Thymus (tissue), 11 donors: ENCODE measurements around the gene SHC1. TPM values are rescaled to one million over a fixed set of nuclear protein-coding genes. Genes with fewer than 3 reads are reported as not detected.
"Not testable (repeated sequence)": the region's sequence is repeated elsewhere in the genome, so short reads cannot be mapped to it uniquely, and the experiment has no call there.

ENCODE experiments used
- DNase-seq, 9 donors: peaks; one replicate each; pipeline ENCODE4 v3.0.0-alpha.2; 2013; ENCODE audit warnings: low spot score in 9 of 9, low read depth in 6 of 9, missing footprints in 1 of 9
- H3K27ac ChIP-seq, 2 donors: one replicate each; pipeline ENCODE4 v1.5.1; 2013; ENCODE audit warnings: control low read depth in 1 of 2, low read depth in 1 of 2, low read length in 1 of 2, mild to moderate bottlenecking in 1 of 2, moderate library complexity in 1 of 2
- H3K27me3 ChIP-seq, 2 donors: one replicate each; pipeline ENCODE4 v1.5.1; 2013; ENCODE audit warnings: low read length in 1 of 2; ENCODE audit not compliant: control insufficient read depth in 2 of 2, insufficient read depth in 1 of 2
- H3K36me3 ChIP-seq, 2 donors: one replicate each; pipeline ENCODE4 v1.5.1; 2013; ENCODE audit warnings: low read length in 1 of 2, mild to moderate bottlenecking in 1 of 2, moderate library complexity in 1 of 2; ENCODE audit not compliant: control insufficient read depth in 2 of 2, insufficient read depth in 2 of 2
- H3K4me1 ChIP-seq, 2 donors: one replicate each; pipeline ENCODE4 v1.5.1; 2013; ENCODE audit warnings: low read length in 2 of 2; ENCODE audit not compliant: control insufficient read depth in 2 of 2, insufficient read depth in 2 of 2
- H3K4me3 ChIP-seq, 2 donors: one replicate each; pipeline ENCODE4 v1.5.1; 2013; ENCODE audit warnings: low read length in 2 of 2, control low read depth in 1 of 2, mild to moderate bottlenecking in 1 of 2
- H3K9me3 ChIP-seq, 2 donors: one replicate each; pipeline ENCODE4 v1.5.1; 2013; ENCODE audit warnings: low read length in 1 of 2, mild to moderate bottlenecking in 1 of 2; ENCODE audit not compliant: control insufficient read depth in 2 of 2, insufficient read depth in 1 of 2
- WGBS: extraction: QIAGEN DNeasy Blood & Tissue Kit; methylation state at CpG from one replicate; pipeline ENCODE4 v1.1.7; 2013; 5-methylcytosine and 5-hydroxymethylcytosine counted together
- polyA plus RNA-seq: library from polyadenylated mRNA; stranded (reverse); fragments of 200-250 nt; gene quantifications from one replicate; pipeline ENCODE4 v1.2.3, GENCODE V29; 2013
- total RNA-seq: library from RNA; stranded (reverse); fragments of 120-200 nt; gene quantifications from one replicate; pipeline ENCODE4 v1.2.4, GENCODE V29; 2013
- donor health status: healthy.

Gene SHC1
- total and polyA plus RNA-seq, 2 donors = 30.5 to 66.7 TPM

- no peak for DNase-seq
- WGBS = 2% methylated on average over 50 of the region's 50 CpGs
- H3K27ac ChIP-seq = peak overlapping the region; percentile 60 to 61
- peaks cover 0 to 19% of the 10 kb centered on the region in 2 donors for H3K9me3 ChIP-seq
- H3K4me1 ChIP-seq = peaks cover 3 to 74% of the 10 kb centered on the region in 2 donors
- peaks cover 65 to 94% of the 10 kb centered on the region in 2 donors for H3K27me3 ChIP-seq
- peak overlapping the region; percentile 26 to 48 for H3K4me3 ChIP-seq
- no peaks in the 10 kb centered on the region for H3K36me3 ChIP-seq
These were observed 29.2 kb upstream of the SHC1 start for GRCh38 chr1:154999571-155000410.

DNA sequence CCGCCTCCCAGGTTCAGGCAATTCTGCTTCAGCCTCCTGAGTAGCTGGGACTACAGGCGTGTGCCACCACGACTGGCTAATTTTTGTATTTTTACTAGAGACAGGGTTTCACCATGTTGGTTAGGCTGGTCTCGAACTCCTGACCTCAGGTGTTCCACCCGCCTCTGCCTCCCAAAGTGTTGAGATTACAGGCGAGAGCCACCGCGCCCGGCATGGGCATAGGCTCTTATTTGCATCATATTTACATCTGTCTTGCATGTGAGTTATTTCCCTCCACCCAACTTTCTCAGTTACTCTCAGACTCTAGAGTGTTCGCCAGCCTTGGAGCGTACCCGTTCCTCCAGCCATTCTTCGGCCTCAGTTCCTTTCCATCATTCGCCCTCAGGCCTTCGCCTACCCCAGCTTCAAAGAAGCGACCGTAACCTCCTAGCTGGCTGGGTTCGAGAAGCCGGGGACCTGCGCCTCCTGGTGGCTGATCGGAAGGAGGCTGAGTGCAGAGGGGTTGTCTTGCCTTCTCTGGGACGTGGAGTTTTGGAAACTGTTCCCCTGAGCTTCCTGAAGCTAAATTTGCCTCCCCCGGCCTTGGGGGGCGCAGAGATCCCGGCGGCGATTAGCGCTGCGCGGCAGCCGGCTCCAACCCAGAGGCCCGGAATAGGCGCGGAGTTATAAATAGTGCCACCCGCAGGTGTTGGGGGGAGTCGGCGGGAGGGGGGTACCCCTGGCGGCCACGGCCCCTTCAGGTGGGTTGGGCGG, 28.4 kb upstream of the SHC1 start:
- no peaks in the 10 kb centered on the region for H3K36me3 ChIP-seq
- peak overlapping the region; percentile 10 to 27 for H3K4me3 ChIP-seq
- peak overlapping the region in 1 of 2 donors; percentile 1 for H3K27ac ChIP-seq
- H3K27me3 ChIP-seq = peaks cover 61 to 94% of the 10 kb centered on the region in 2 donors
- peaks cover 3 to 66% of the 10 kb centered on the region in 2 donors for H3K4me1 ChIP-seq
- peak in 4 of 9 donors; percentile 74 to 89 (median 80) for DNase-seq
- 10% methylated on average over 40 of the region's 40 CpGs for WGBS
- peaks cover 0 to 19% of the 10 kb centered on the region in 2 donors for H3K9me3 ChIP-seq

DNA sequence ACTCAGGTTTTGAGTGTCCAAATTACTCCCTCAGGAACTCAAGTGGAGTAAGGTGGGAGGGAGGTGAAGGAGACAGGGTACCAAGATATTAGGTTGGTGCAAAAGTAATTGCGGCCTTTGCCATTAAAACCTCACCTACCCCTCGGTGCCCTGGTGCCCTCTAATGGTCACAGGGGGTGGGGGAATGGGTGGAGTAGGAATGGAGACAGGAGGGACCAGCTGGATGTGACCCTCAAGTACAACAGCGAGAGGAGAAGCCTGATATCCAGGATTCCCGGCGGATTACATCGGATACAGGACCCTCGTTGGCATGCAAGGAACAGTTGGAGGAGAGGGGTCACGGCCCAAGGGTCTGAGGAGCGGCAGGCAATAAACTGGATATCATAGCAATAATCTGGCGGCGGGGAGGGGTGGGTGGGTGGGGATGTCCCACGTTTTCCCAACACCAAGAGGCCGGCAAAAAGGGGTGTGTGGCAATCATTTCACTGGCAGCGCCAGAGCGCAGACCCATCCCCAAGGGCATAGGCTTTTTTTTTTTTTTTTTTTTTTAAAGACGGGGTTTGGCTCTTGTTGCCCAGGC, 27.7 kb upstream of the SHC1 start:
- no peak overlapping the region for H3K4me3 ChIP-seq
- no peak overlapping the region for H3K27ac ChIP-seq
- no peak for DNase-seq
- peaks cover 55 to 94% of the 10 kb centered on the region in 2 donors for H3K27me3 ChIP-seq
- 85% methylated on average over 16 of the region's 16 CpGs for WGBS
- H3K9me3 ChIP-seq = peaks cover 0 to 19% of the 10 kb centered on the region in 2 donors
- H3K36me3 ChIP-seq = no peaks in the 10 kb centered on the region
- H3K4me1 ChIP-seq = peaks cover 3 to 59% of the 10 kb centered on the region in 2 donors

DNA sequence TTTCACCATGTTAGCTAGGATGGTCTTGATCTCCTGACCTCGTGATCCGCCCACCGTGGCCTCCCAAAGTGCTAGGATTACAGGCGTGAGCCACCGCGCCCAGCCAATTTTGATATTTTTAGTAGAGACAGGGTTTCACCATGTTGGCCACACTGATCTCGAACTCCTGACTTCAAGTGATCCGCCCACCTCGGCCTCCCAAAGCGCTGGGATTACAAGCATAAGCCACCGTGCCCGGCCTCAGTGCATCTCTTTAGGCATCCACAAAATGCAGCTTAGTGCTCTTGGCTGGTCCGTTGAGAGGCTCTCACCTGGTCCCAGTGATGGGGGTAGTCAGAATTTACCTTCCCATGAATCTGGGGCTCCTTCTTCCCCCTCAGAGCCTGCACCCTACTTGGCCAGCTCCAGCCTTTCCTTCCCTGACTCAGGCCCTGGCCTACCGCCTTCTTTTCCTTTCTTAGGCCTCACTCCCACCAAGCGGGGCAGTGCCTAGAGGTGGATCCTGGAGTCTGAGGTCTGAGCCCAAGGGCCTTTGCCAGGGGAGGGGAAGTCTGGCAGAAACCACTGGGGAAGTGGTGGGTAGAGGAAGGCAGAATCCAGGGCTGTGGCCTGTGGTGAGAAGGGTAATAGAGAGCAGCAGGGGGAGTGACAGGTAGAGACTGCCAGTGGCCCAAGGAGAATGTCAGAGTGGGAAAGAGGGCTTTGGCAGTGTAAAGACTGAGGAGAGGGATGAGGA, 26.6 kb upstream of the SHC1 start:
- H3K4me1 ChIP-seq = peaks cover 3 to 51% of the 10 kb centered on the region in 2 donors
- no peak overlapping the region for H3K4me3 ChIP-seq
- H3K9me3 ChIP-seq = peaks cover 0 to 18% of the 10 kb centered on the region in 2 donors
- H3K27me3 ChIP-seq = peaks cover 48 to 84% of the 10 kb centered on the region in 2 donors
- no peak overlapping the region for H3K27ac ChIP-seq
- no peaks in the 10 kb centered on the region for H3K36me3 ChIP-seq
- 72% methylated on average over 15 of the region's 15 CpGs for WGBS
- no peak for DNase-seq

DNA sequence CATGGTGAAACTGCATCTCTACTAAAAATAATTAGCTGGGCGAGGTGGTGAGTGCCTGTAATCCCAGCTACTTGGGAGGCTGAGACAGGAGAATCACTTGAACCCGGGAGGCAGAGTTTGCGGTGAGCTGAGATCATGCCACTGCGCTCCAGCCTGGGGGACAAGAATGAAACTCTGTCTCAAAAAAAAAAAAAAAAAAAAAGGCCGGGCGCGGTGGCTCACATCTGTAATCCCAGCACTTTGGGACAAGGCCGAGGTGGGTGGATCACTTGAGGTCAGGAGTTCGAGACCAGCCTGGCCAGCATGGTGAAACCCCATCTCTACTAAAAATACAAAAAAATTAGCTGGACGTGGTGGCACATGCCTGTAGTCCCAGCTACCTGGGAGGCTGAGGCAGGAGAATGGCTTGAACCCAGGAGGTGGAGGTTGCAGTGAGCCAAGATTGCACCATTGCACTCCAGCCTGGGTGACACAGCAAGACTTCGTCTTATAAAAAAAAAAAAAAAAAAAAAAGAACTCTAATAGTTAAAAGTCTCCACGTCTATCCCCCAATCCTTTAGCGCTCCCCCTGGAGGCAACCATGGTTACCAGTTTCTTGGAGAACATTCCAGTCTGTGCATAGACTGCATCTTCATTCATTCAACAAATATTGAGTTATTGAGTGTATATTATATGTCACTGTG, 24.9 kb upstream of the SHC1 start:
- 73% methylated on average over 13 of the region's 13 CpGs for WGBS
- peaks cover 3 to 34% of the 10 kb centered on the region in 2 donors for H3K4me1 ChIP-seq
- DNase-seq = not testable (repeated sequence)

DNA sequence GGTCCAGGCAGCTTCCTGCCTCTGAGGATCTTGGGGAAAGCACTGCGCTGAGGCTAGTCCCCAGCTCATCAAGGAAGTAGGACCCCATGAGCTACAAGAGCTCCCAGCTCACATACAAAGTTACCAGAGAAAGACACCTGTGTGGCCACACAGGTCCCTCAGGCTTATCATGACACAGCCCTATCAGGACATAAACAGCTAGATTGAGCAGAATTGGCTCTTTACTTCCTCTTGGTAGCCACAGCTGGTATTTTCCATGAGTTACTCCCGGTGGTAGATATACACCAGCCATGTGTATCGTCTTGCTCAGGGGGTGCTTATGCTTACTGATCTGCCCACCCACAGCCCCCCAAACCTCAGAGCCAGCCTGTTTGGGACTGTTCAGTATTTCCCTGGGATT, 24.0 kb upstream of the SHC1 start:
- Histone ChIP-seq H3K4me1 (peaks cover 1 to 27% of the 10 kb centered on the region in 2 donors), H3K27me3 (peaks cover 26 to 58% of the 10 kb centered on the region in 2 donors), H3K4me3 (no peak overlapping the region), H3K27ac (no peak overlapping the region), H3K9me3 (peaks cover 0 to 3% of the 10 kb centered on the region in 2 donors), H3K36me3 (peaks cover 4 to 8% of the 10 kb centered on the region in 2 donors)
- 43% methylated on average over 3 of the region's 3 CpGs for WGBS
- no peak for DNase-seq

More for the DNA sequence above, 24.9 kb upstream of the SHC1 start:
- not testable (repeated sequence) for H3K36me3 ChIP-seq, H3K9me3 ChIP-seq, H3K4me3 ChIP-seq, H3K27ac ChIP-seq
- H3K27me3 ChIP-seq = peaks cover 34 to 67% of the 10 kb centered on the region in 2 donors

- peaks cover 25 to 55% of the 10 kb centered on the region in 2 donors for H3K27me3 ChIP-seq
- no peak overlapping the region for H3K4me3 ChIP-seq
- 93% methylated on average over 1 of the region's 1 CpG for WGBS
- peaks cover 0 to 3% of the 10 kb centered on the region in 2 donors for H3K9me3 ChIP-seq
- peaks cover 0 to 23% of the 10 kb centered on the region in 2 donors for H3K4me1 ChIP-seq
- H3K27ac ChIP-seq = no peak overlapping the region
- peaks cover 6 to 11% of the 10 kb centered on the region in 2 donors for H3K36me3 ChIP-seq
- DNase-seq = no peak
These were observed 23.7 kb upstream of the SHC1 start for GRCh38 chr1:154994269-154994587.

DNA sequence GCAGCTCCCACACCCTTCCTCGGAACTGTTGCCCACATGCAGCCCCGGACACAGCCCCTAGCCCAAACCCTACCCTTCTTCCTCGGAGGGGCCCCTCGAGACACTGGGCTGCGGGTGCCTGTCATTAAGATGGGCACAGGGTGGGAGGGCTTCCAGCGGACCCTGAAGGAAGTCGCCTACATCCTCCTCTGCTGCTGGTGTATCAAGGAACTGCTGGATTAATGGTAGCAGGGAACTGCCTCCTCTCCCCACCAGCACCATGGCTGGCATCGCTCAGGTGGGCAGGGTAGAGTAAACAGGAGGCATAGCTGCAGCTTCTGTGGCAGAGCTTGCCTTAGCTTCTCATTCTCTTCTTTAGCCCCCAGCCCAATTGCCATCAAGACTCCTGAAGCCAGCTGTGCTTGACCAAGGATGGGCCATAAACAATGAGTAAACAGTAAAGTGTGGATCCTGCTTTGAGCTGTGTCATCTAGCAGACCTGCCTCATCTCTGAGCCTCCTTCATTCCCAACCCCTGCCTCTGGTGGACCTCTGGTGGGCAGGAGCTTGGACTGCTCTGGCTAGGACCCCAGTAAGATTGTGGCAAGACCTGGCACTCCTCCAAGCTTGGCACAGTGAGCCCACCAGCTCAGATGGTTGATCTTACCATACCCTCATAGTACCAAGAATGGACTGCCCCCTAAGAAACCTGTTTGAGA, 23.2 kb upstream of the SHC1 start, which contains the start of gene LENEP:
Gene LENEP, plus strand, starts transcription at position 15 of the 697 bp plus-strand sequence. Its CDS starts 22 bp downstream, at position 37.
- H3K36me3 ChIP-seq = peaks cover 11 to 14% of the 10 kb centered on the region in 2 donors
- peaks cover 0 to 18% of the 10 kb centered on the region in 2 donors for H3K4me1 ChIP-seq
- no peak within 1 kb of the TSS for H3K27ac ChIP-seq
- no peak within 1 kb of the TSS for H3K4me3 ChIP-seq
- peaks cover 0 to 3% of the 10 kb centered on the region in 2 donors for H3K9me3 ChIP-seq
- H3K27me3 ChIP-seq = peaks cover 23 to 50% of the 10 kb centered on the region in 2 donors
- no peak for DNase-seq
- WGBS = 91% methylated on average over 8 of the region's 8 CpGs
